Peyer's patch (tissue), 4 donors: Measurements from ENCODE around the gene PDSS2. TPM values are rescaled to one million over a fixed set of nuclear protein-coding genes. Genes with fewer than 3 reads are reported as not detected.

Experiments used
- DNase-seq, 3 donors: peaks; one replicate each; pipeline ENCODE4 v3.0.0-alpha.2; 2017 to 2019
- H3K27ac ChIP-seq, 4 donors: fragments of 200-600 bp; sonication (generic); one replicate each; pipeline ENCODE4 v1.5.1; 2016 to 2019
- H3K27me3 ChIP-seq, 2 donors: fragments of 200-600 bp; sonication (generic); one replicate each; pipeline ENCODE4 v1.5.1; 2019
- H3K36me3 ChIP-seq, 3 donors: fragments of 200-600 bp; sonication (generic); one replicate each; pipeline ENCODE4 v1.5.1; 2016 to 2019
- H3K4me1 ChIP-seq, 4 donors: fragments of 200-600 bp; sonication (generic); one replicate each; pipeline ENCODE4 v1.5.1; 2016 to 2019
- H3K4me3 ChIP-seq, 4 donors: fragments of 200-600 bp; sonication (generic); 1 replicate in 3 of 4; 2 replicates in 1 of 4; pipeline ENCODE4 v1.5.1; 2016 to 2019; ENCODE audit warnings: mild to moderate bottlenecking in 1 of 4
- H3K9me3 ChIP-seq, 4 donors: fragments of 200-600 bp; sonication (generic); one replicate each; pipeline ENCODE4 v1.5.1; 2016 to 2019; ENCODE audit warnings: mild to moderate bottlenecking in 1 of 4
- CTCF ChIP-seq, 6 experiments: fragments of 450-650 bp in 4 of 6; fragments of 200-600 bp in 2 of 6; sonication (generic) in 1 of 6; IDR thresholded peaks; one replicate each; pipeline ENCODE4 v1.5.1; 2017 to 2019; ENCODE audit warnings: antibody characterized with exemption in 6 of 6, mild to moderate bottlenecking in 3 of 6, moderate library complexity in 1 of 6
- POLR2A ChIP-seq, 2 donors: fragments of 450-650 bp; IDR thresholded peaks; one replicate each; pipeline ENCODE4 v1.5.1; 2017; ENCODE audit warnings: antibody characterized with exemption in 2 of 2, mild to moderate bottlenecking in 2 of 2, moderate library complexity in 2 of 2
- total RNA-seq, 4 donors: library from RNA; depleted of rRNA; stranded (reverse); fragments of >200 nt; gene quantifications; one replicate each; pipeline ENCODE4 v1.1.0, GENCODE V29; 2016

PDSS2 gene
- total RNA-seq, 4 donors from 2014 or later: 9.5 to 16.5 (median 15.4) TPM

- H3K27me3 ChIP-seq: no peaks in the 10 kb centered on the region
- peak in 1 of 3 donors; percentile 26 for DNase-seq
Observed at GRCh38 chr6:107132330-107132954, 326.9 kb downstream of the PDSS2 start.

GRCh38 chr6:107129370-107129925, 329.9 kb downstream of the PDSS2 start:
- Histone ChIP-seq H3K36me3 (no peaks in the 10 kb centered on the region), H3K4me1 (no peaks in the 10 kb centered on the region), H3K27me3 (no peaks in the 10 kb centered on the region), H3K4me3 (no peak overlapping the region), H3K9me3 (no peaks in the 10 kb centered on the region), H3K27ac (no peak overlapping the region)
- no peak for TF ChIP-seq POLR2A (IDR thresholded peaks at IDR 0.05)
- TF ChIP-seq CTCF (IDR thresholded peaks at IDR 0.05): no peak
- peak in 1 of 3 donors; percentile 63 for DNase-seq

More at GRCh38 chr6:107132330-107132954, 326.9 kb downstream of the PDSS2 start:
- H3K4me3 ChIP-seq: no peak overlapping the region
- TF ChIP-seq CTCF (IDR thresholded peaks at IDR 0.05) (peak in 3 of 6 experiments; percentile 25 to 45 (median 31)), POLR2A (IDR thresholded peaks at IDR 0.05) (no peak)
- H3K4me1 ChIP-seq: no peaks in the 10 kb centered on the region
- no peak overlapping the region for H3K27ac ChIP-seq
- H3K9me3 ChIP-seq: no peaks in the 10 kb centered on the region
- H3K36me3 ChIP-seq: no peaks in the 10 kb centered on the region

DNA sequence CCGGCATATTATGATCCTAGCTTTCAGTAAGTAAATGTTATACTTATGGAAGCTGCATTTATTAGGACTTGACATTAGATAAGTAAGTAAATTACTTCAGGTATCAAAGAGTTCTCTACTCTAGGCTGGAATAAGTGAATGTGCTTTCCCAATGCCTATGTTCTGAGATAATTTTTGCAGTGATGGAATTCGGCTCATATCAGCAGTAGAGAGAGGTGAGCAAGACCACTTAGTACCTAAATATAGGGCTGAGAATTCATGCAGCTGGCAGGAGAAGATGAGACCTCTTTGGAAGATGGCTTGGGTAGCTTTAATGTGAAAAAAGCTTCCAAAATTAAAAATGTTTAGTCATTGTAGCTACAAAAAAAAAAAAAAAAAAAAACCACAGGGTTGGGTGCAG, 330.8 kb downstream of the PDSS2 start:
- H3K27ac ChIP-seq: no peak overlapping the region
- no peaks in the 10 kb centered on the region for H3K4me1 ChIP-seq
- no peaks in the 10 kb centered on the region for H3K9me3 ChIP-seq
- no peaks in the 10 kb centered on the region for H3K27me3 ChIP-seq
- no peak overlapping the region for H3K4me3 ChIP-seq
- no peak for DNase-seq
- TF ChIP-seq CTCF (IDR thresholded peaks at IDR 0.05): no peak
- TF ChIP-seq POLR2A (IDR thresholded peaks at IDR 0.05): no peak
- H3K36me3 ChIP-seq: no peaks in the 10 kb centered on the region

- Histone ChIP-seq H3K36me3 (no peaks in the 10 kb centered on the region), H3K27ac (no peak overlapping the region), H3K9me3 (no peaks in the 10 kb centered on the region), H3K4me3 (no peak overlapping the region), H3K27me3 (no peaks in the 10 kb centered on the region), H3K4me1 (no peaks in the 10 kb centered on the region)
- TF ChIP-seq CTCF (IDR thresholded peaks at IDR 0.05) (no peak), POLR2A (IDR thresholded peaks at IDR 0.05) (no peak)
- no peak for DNase-seq
Observed at GRCh38 chr6:107128175-107128574, 331.2 kb downstream of the PDSS2 start.

DNA sequence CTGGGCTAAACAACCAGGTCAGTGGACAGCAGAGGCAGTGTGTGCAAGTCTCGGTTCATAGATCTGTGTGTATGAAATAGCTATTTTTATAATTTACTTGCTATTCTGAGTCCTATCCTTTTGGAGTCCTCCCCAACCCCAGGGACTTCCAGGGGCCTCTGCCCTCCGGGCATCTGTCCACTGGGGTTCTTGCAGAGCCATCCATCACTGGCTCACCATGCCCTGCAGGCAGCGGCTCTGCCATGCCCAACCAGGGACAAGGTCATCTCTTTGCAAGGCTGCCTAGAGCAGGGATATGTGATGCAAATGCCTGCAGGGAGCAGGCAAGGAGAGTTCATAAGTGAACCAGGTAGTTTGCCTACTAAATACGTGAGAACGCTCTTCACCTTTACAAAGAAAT, 333.6 kb downstream of the PDSS2 start:
- no peak overlapping the region for H3K4me3 ChIP-seq
- H3K9me3 ChIP-seq: no peaks in the 10 kb centered on the region
- no peak for DNase-seq
- H3K36me3 ChIP-seq: no peaks in the 10 kb centered on the region
- TF ChIP-seq POLR2A (IDR thresholded peaks at IDR 0.05) (no peak), CTCF (IDR thresholded peaks at IDR 0.05) (no peak)
- H3K27ac ChIP-seq: no peak overlapping the region
- no peaks in the 10 kb centered on the region for H3K27me3 ChIP-seq
- no peaks in the 10 kb centered on the region for H3K4me1 ChIP-seq
